Testis (tissue), 2 donors: ENCODE measurements around the gene KCNJ10.

Source experiments
- POLR2A ChIP-seq: fragments of 450-650 bp; IDR thresholded peaks from one replicate; pipeline ENCODE4 v1.6.1; 2017; ENCODE audit warnings: antibody characterized with exemption, mild to moderate bottlenecking, moderate library complexity
- TF ChIP-seq, protein P1 (sequence below), 3 experiments: fragments of 450-650 bp in 2 of 3; fragments of 200-600 bp in 1 of 3; sonication (generic) in 1 of 3; IDR thresholded peaks; one replicate each; pipeline ENCODE4 v1.5.1; 2016 to 2019; ENCODE audit warnings: antibody characterized with exemption in 3 of 3, mild to moderate bottlenecking in 2 of 3, moderate library complexity in 1 of 3

DNA sequence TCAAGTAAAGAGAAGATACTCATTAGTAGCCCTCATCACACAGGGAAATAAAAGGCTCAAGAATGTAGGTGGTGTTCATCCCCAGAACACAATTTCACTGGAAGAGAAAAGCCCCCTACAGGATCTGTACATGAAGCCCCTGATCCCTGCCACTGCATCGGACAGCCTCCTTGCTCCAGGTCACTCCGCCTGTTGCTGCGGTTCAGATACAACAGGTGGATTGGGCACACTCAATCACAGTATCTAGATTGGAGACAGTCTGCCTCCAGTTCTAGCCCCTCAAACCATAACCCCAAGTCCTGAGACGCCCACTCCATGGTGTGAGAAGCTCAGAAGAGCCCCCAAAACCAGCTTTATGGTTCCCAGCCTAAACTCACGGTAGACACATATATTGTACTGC, 117.0 kb downstream of the KCNJ10 start:
- TF ChIP-seq, protein P1, sequence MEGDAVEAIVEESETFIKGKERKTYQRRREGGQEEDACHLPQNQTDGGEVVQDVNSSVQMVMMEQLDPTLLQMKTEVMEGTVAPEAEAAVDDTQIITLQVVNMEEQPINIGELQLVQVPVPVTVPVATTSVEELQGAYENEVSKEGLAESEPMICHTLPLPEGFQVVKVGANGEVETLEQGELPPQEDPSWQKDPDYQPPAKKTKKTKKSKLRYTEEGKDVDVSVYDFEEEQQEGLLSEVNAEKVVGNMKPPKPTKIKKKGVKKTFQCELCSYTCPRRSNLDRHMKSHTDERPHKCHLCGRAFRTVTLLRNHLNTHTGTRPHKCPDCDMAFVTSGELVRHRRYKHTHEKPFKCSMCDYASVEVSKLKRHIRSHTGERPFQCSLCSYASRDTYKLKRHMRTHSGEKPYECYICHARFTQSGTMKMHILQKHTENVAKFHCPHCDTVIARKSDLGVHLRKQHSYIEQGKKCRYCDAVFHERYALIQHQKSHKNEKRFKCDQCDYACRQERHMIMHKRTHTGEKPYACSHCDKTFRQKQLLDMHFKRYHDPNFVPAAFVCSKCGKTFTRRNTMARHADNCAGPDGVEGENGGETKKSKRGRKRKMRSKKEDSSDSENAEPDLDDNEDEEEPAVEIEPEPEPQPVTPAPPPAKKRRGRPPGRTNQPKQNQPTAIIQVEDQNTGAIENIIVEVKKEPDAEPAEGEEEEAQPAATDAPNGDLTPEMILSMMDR (IDR thresholded peaks at IDR 0.05), result no peak
- TF ChIP-seq POLR2A, result no peak
